ENCODE results near the gene KRTAP12-3.

- no peak for TF ChIP-seq EZH2phosphoT487 (IDR thresholded peaks at IDR 0.05)
- TF ChIP-seq, protein P1, sequence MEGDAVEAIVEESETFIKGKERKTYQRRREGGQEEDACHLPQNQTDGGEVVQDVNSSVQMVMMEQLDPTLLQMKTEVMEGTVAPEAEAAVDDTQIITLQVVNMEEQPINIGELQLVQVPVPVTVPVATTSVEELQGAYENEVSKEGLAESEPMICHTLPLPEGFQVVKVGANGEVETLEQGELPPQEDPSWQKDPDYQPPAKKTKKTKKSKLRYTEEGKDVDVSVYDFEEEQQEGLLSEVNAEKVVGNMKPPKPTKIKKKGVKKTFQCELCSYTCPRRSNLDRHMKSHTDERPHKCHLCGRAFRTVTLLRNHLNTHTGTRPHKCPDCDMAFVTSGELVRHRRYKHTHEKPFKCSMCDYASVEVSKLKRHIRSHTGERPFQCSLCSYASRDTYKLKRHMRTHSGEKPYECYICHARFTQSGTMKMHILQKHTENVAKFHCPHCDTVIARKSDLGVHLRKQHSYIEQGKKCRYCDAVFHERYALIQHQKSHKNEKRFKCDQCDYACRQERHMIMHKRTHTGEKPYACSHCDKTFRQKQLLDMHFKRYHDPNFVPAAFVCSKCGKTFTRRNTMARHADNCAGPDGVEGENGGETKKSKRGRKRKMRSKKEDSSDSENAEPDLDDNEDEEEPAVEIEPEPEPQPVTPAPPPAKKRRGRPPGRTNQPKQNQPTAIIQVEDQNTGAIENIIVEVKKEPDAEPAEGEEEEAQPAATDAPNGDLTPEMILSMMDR (IDR thresholded peaks at IDR 0.05): no peak
Measured at GRCh38 chr21:44640761-44641160, 17.0 kb upstream of the KRTAP12-3 start.
